Subcutaneous adipose tissue (tissue), 4 donors: ENCODE measurements around the gene MGMT. TPM values are rescaled to one million over a fixed set of nuclear protein-coding genes. Genes with fewer than 3 reads are reported as not detected.

Experiments
- CTCF ChIP-seq: fragments of 450-650 bp; IDR thresholded peaks from one replicate; pipeline ENCODE4 v1.5.1; 2016; ENCODE audit warnings: low read depth, mild to moderate bottlenecking, control low read depth, antibody characterized with exemption, moderate library complexity
- total RNA-seq, 4 donors: library from RNA; depleted of rRNA; stranded (reverse); fragments of >200 nt; gene quantifications; one replicate each; pipeline ENCODE4 v1.1.0, GENCODE V29; 2016

Gene MGMT
- total RNA-seq, 4 donors from 2014 or later = 27.5 to 74.8 (median 42.2) TPM

GRCh38 chr10:129814681-129815646, 347.9 kb downstream of the MGMT start:
- TF ChIP-seq CTCF = no peak

- TF ChIP-seq CTCF = no peak
These were observed 349.0 kb downstream of the MGMT start for GRCh38 chr10:129815898-129816655.

- TF ChIP-seq CTCF = no peak
These were observed 349.6 kb downstream of the MGMT start for GRCh38 chr10:129816656-129817045.
